NB4 (cell line): Measurements from ENCODE around the gene TMEM232.

Source experiments
- CTCF ChIP-seq: IDR thresholded peaks from one replicate; pipeline ENCODE4 v1.5.1; 2012; ENCODE audit warnings: low read depth, low read length
- POLR2A ChIP-seq: IDR thresholded peaks from 2 replicates; pipeline ENCODE4 v1.6.1; 2011; ENCODE audit warnings: mild to moderate bottlenecking; ENCODE audit not compliant: insufficient read length; ENCODE audit errors: extremely low read depth

GRCh38 chr5:110525762-110526161 is 200.7 kb downstream of the TMEM232 start:
- TF ChIP-seq CTCF = no peak
- no peak for TF ChIP-seq POLR2A
